K562 (cell line): ENCODE data around the gene CREB5. TPM values are rescaled to one million over a fixed set of nuclear protein-coding genes. Genes with fewer than 3 reads are reported as not detected.

ENCODE experiments used
- ATAC-seq: fragments of 200-7000 bp; cut with Tn5 transposase; 3 replicates; pipeline ENCODE4 v1.9.1; 2020; ENCODE audit warnings: moderate library complexity
- BruUV-seq: library from RNA; stranded (reverse); fragments of 400-500 nt; replicated peaks from 2 replicates; lab custom pipeline; 2021; lab: Mats Ljungman, UMichigan
- CTCF ChIA-PET: fragments of 300-600 bp; formaldehyde crosslinking; extraction: SDS; loops from one replicate; lab custom pipeline; 2021; ENCODE audit warnings: low intra/inter-chr PET ratio; lab: Yijun Ruan, JAX
- POLR2A ChIA-PET: fragments of 300-600, 350-650 bp; sonication (Branson Sonifier 250); formaldehyde crosslinking; extraction: SDS; loops from one replicate; lab custom pipeline; 2021; ENCODE audit warnings: antibody characterized with exemption, inconsistent platforms; lab: Yijun Ruan, JAX
- DNase-seq, 4 experiments: peaks; one replicate each; pipeline versions ENCODE4 v3.0.0 to v3.0.0-alpha.2; 2011 to 2018; ENCODE audit warnings: low spot score in 3 of 4, mixed read lengths in 3 of 4; ENCODE audit errors: extremely low read depth in 1 of 4
- FAIRE-seq: peaks from 2 replicates; lab custom pipeline; 2011; peaks lifted over from hg19 to GRCh38; lab: Jason Lieb, UNC
- H2AFZ ChIP-seq: 2 replicates; pipeline ENCODE4 v1.6.0; 2011; ENCODE audit warnings: low read depth, low read length, control low read depth, inconsistent platforms
- H3K27ac ChIP-seq: fragments of 200-600 bp; 3 replicates; pipeline ENCODE4 v1.8.0; 2011; ENCODE audit warnings: low read depth, mild to moderate bottlenecking, control low read depth, inconsistent platforms, low read length, moderate library complexity, mixed read lengths; ENCODE audit errors: extremely low read depth
- H3K27me3 ChIP-seq, 2 experiments: fragments of 300-600 bp in 1 of 2; 2 replicates in 1 of 2; 3 replicates in 1 of 2; pipeline versions ENCODE4 v1.6.0 to v1.8.0; 2011; ENCODE audit warnings: inconsistent platforms in 2 of 2, low read length in 2 of 2, mild to moderate bottlenecking in 1 of 2, mixed read lengths in 1 of 2, moderate library complexity in 1 of 2; ENCODE audit not compliant: control insufficient read depth in 2 of 2, insufficient read depth in 2 of 2
- H3K36me3 ChIP-seq: fragments of 300-600 bp; 3 replicates; pipeline ENCODE4 v1.8.0; 2011; ENCODE audit warnings: mild to moderate bottlenecking, low read length, inconsistent platforms; ENCODE audit not compliant: control insufficient read depth, insufficient read depth
- H3K4me1 ChIP-seq, 2 experiments: fragments of 200-600 bp in 1 of 2; replicated peaks in 1 of 2; 2 replicates in 1 of 2; 3 replicates in 1 of 2; pipeline versions ENCODE4 v1.5.1 to v1.8.0; 2011; ENCODE audit warnings: inconsistent platforms in 2 of 2, low read length in 2 of 2, mild to moderate bottlenecking in 1 of 2, mixed read lengths in 1 of 2, moderate library complexity in 1 of 2; ENCODE audit not compliant: control insufficient read depth in 2 of 2, insufficient read depth in 2 of 2
- H3K4me2 ChIP-seq: 2 replicates; pipeline ENCODE4 v1.6.1; 2011; ENCODE audit warnings: low read length, control low read depth, inconsistent platforms, mixed read lengths; ENCODE audit not compliant: insufficient read depth
- H3K4me3 ChIP-seq: fragments of 200-600 bp; sonication (generic), shearing (Covaris generic); 2 replicates; pipeline ENCODE4 v1.5.1; 2016; ENCODE audit warnings: control low read depth, inconsistent platforms
- H3K79me2 ChIP-seq: fragments of 200-600 bp; 3 replicates; pipeline ENCODE4 v1.8.0; 2011; ENCODE audit warnings: low read length, inconsistent platforms; ENCODE audit not compliant: control insufficient read depth, insufficient read depth
- H3K9ac ChIP-seq, 2 experiments: 2 replicates each; pipeline versions ENCODE4 v1.6.0 to v1.6.1; 2011; ENCODE audit warnings: low read depth in 2 of 2, low read length in 2 of 2, control low read depth in 1 of 2, inconsistent platforms in 1 of 2, mild to moderate bottlenecking in 1 of 2, mixed read lengths in 1 of 2; ENCODE audit not compliant: insufficient read depth in 1 of 2
- H3K9me1 ChIP-seq: one replicate; pipeline ENCODE4 v1.6.0; 2011; ENCODE audit warnings: inconsistent platforms, mild to moderate bottlenecking, low read length, moderate library complexity; ENCODE audit not compliant: control insufficient read depth, insufficient read depth
- H3K9me3 ChIP-seq: replicated peaks from 2 replicates; pipeline ENCODE4 v1.5.1; 2011; ENCODE audit warnings: low read depth, low read length, inconsistent platforms; ENCODE audit not compliant: control insufficient read depth, insufficient read depth
- H4K20me1 ChIP-seq: replicated peaks from 2 replicates; pipeline ENCODE4 v1.6.1; 2011; ENCODE audit warnings: low read length, inconsistent platforms, mixed read lengths; ENCODE audit not compliant: control insufficient read depth, insufficient read depth
- ARID1B ChIP-seq: fragments of 450-650 bp; IDR thresholded peaks from 2 replicates; pipeline ENCODE4 v1.6.1; 2016; ENCODE audit warnings: antibody characterized with exemption, mild to moderate bottlenecking, inconsistent platforms
- CAMTA2 ChIP-seq: fragments of 250-450 bp; sonication (Bioruptor Pico); conservative IDR thresholded peaks from 2 replicates; pipeline ENCODE4 v1.5.1; 2022
- CREB1 ChIP-seq, 2 experiments: sonication (generic) in 1 of 2; formaldehyde crosslinking in 1 of 2; IDR thresholded peaks; 2 replicates each; pipeline versions ENCODE4 v1.6.1 to v1.8.0; 2012 to 2022; ENCODE audit warnings: inconsistent platforms in 1 of 2, mild to moderate bottlenecking in 1 of 2, missing genetic modification reagents in 1 of 2, moderate library complexity in 1 of 2
- HMGN3 ChIP-seq: IDR thresholded peaks from 2 replicates; pipeline ENCODE4 v1.6.1; 2011; ENCODE audit warnings: borderline replicate concordance, low read depth, mild to moderate bottlenecking, mixed read lengths, low read length; ENCODE audit not compliant: insufficient read length; ENCODE audit errors: extremely low read depth
- KLF16 ChIP-seq: IDR thresholded peaks from 2 replicates; pipeline ENCODE4 v1.6.1; 2016; ENCODE audit warnings: antibody characterized with exemption
- NONO ChIP-seq, 2 experiments: fragments of 200-400 bp in 1 of 2; fragments of 450-650 bp in 1 of 2; formaldehyde crosslinking in 1 of 2; IDR thresholded peaks; 2 replicates each; pipeline ENCODE4 v1.6.1; 2017; ENCODE audit warnings: low read depth in 2 of 2, mild to moderate bottlenecking in 2 of 2, moderate library complexity in 2 of 2, low read length in 1 of 2
- PHF8 ChIP-seq: fragments of 200-600 bp; sonication (generic); IDR thresholded peaks from 2 replicates; pipeline ENCODE4 v1.6.1; 2012; ENCODE audit warnings: mixed run types, mild to moderate bottlenecking, inconsistent platforms, low read length, moderate library complexity, borderline replicate concordance
- PRPF4 ChIP-seq: fragments of 200-400 bp; formaldehyde crosslinking; IDR thresholded peaks from one replicate; pipeline ENCODE4 v1.6.1; 2017; ENCODE audit warnings: low read length, low read depth, mild to moderate bottlenecking; ENCODE audit not compliant: insufficient read depth, poor library complexity, severe bottlenecking
- RAD21 ChIP-seq, 2 experiments: fragments of 250-450 bp in 1 of 2; fragments of 450-650 bp in 1 of 2; sonication (Bioruptor Pico) in 1 of 2; formaldehyde crosslinking in 1 of 2; IDR thresholded peaks in 1 of 2; conservative IDR thresholded peaks in 1 of 2; 2 replicates each; pipeline versions ENCODE4 v1.4.0 to v1.8.0; 2020 to 2022; ENCODE audit warnings: mild to moderate bottlenecking in 2 of 2, moderate library complexity in 1 of 2
- RAD51 ChIP-seq: fragments of 450-650 bp; IDR thresholded peaks from 2 replicates; pipeline ENCODE4 v1.7.1; 2016; ENCODE audit warnings: low read depth, mild to moderate bottlenecking, borderline replicate concordance
- RBFOX2 ChIP-seq: fragments of 200-400 bp; formaldehyde crosslinking; IDR thresholded peaks from 2 replicates; pipeline ENCODE4 v1.6.1; 2017; ENCODE audit warnings: low read depth, mild to moderate bottlenecking, low read length, moderate library complexity
- SNIP1 ChIP-seq: fragments of 450-650 bp; IDR thresholded peaks from 2 replicates; pipeline ENCODE4 v1.7.1; 2017; ENCODE audit warnings: low read depth, mild to moderate bottlenecking
- TCF7L2 ChIP-seq: fragments of 150-350 bp; IDR thresholded peaks from 2 replicates; pipeline ENCODE4 v1.6.1; 2016; ENCODE audit warnings: low read depth, mild to moderate bottlenecking, low read length, moderate library complexity
- YBX1 ChIP-seq: fragments of 450-650 bp; IDR thresholded peaks from 2 replicates; pipeline ENCODE4 v1.7.1; 2016; ENCODE audit warnings: mild to moderate bottlenecking
- WGBS: fragments of 100-300 bp; shearing (Covaris generic); methylation state at CpG from one replicate; pipeline ENCODE4 v1.1.6; 2016; ENCODE audit warnings: low coverage, mixed read lengths; ENCODE audit not compliant: insufficient coverage; ENCODE audit errors: missing lambda C conversion rate; 5-methylcytosine and 5-hydroxymethylcytosine counted together
- in situ Hi-C: fragments of 300-500 bp; cut with MboI; formaldehyde crosslinking; loops from 4 replicates; pipeline ENCODE4 v1.15.0; 2018; ENCODE audit warnings: inconsistent platforms, mixed read lengths
- intact Hi-C: fragments of 100-400 bp; cut with micrococcal nuclease; formaldehyde crosslinking; loops from 2 replicates; pipeline ENCODE4 v1.14.2; 2022
- polyA plus RNA-seq, 8 experiments: library from polyadenylated mRNA; depleted of rRNA in 4 of 8; stranded (reverse) in 5 of 8; unstranded in 3 of 8; fragments of >200 nt; fragmentation: Nextera tagmentation in 2 of 8; fragmentation: Illumina TruSeq in 1 of 8; extraction: Ambion mirVana in 2 of 8; extraction: Trizol in 1 of 8; gene quantifications; 2 replicates each; pipeline versions ENCODE4 v1.2.1 to v1.2.3, GENCODE V29; 2011 to 2014; ENCODE audit warnings: inconsistent platforms in 1 of 8, missing spikeins in 1 of 8
- total RNA-seq, 7 experiments: library from RNA; depleted of rRNA in 6 of 7; stranded (reverse); fragments of >200 nt in 6 of 7; fragmentation: Illumina TruSeq in 2 of 7; extraction: Trizol in 2 of 7; gene quantifications; 2 replicates each; pipeline versions ENCODE4 v1.2.1 to v1.2.3, GENCODE V29; 2011 to 2021; ENCODE audit warnings: low replicate concordance in 1 of 7
- TF ChIP-seq, protein P1 (sequence below), 2 experiments: fragments of 450-650 bp in 1 of 2; sonication (generic) in 1 of 2; formaldehyde crosslinking in 1 of 2; IDR thresholded peaks in 1 of 2; conservative IDR thresholded peaks in 1 of 2; 2 replicates each; pipeline versions ENCODE4 v1.6.1 to v1.8.1; 2016 to 2023; ENCODE audit warnings: mild to moderate bottlenecking in 2 of 2, moderate library complexity in 2 of 2, inconsistent platforms in 1 of 2, missing genetic modification reagents in 1 of 2
- TF ChIP-seq, protein P2 (sequence below): sonication (generic); formaldehyde crosslinking; IDR thresholded peaks from 2 replicates; pipeline ENCODE4 v1.8.1; 2023; ENCODE audit warnings: missing genetic modification reagents, mild to moderate bottlenecking, borderline replicate concordance

Gene CREB5
- total and polyA plus RNA-seq, 9 of the 15 experiments (the other 6 are each of a cell fraction or from before 2014, with no cell fraction given): 0.33 to 6.4 (median 1.8) TPM

GRCh38 chr7:28807396-28807994 is 395.2 kb downstream of the CREB5 start:
- Histone ChIP-seq H3K9me3 (no peaks in the 10 kb centered on the region; the same call in 1 of the 2 replicates), H3K4me1 (no peaks in the 10 kb centered on the region), H3K9ac (no peak overlapping the region), H3K4me3 (no peak overlapping the region), H3K79me2 (no peaks in the 10 kb centered on the region), H3K27me3 (peaks cover 0 to 8% of the 10 kb centered on the region in 2 experiments; a peak in 1 of 5 replicates), H4K20me1 (no peaks in the 10 kb centered on the region; the same call in 1 of the 2 replicates), H3K36me3 (no peaks in the 10 kb centered on the region), H3K4me2 (no peak overlapping the region), H2AFZ (no peak overlapping the region), H3K9me1 (no peaks in the 10 kb centered on the region), H3K27ac (no peak overlapping the region)
- ATAC-seq (no peak), FAIRE-seq (no peak), DNase-seq (no peak)
- POLR2A ChIA-PET: no interaction called here
- in situ Hi-C loops: no loop called here
- WGBS: 12% methylated on average over 6 of the region's 6 CpGs
- no TSS peak for BruUV-seq
- intact Hi-C loops: no loop called here
- CTCF ChIA-PET: no interaction called here
- no peak for TF ChIP-seq SNIP1
- TF ChIP-seq CAMTA2 (CRISPR knock-in tag): no peak
- TF ChIP-seq, protein P1, sequence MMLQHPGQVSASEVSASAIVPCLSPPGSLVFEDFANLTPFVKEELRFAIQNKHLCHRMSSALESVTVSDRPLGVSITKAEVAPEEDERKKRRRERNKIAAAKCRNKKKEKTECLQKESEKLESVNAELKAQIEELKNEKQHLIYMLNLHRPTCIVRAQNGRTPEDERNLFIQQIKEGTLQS (IDR thresholded peaks at IDR 0.05): no peak
- TF ChIP-seq, protein P1 (CRISPR knock-in tag; conservative IDR thresholded peaks at IDR 0.05): no peak
- no peak for TF ChIP-seq KLF16
- TF ChIP-seq PRPF4: no peak
- TF ChIP-seq PHF8: no peak
- no peak for TF ChIP-seq TCF7L2
- TF ChIP-seq NONO (IDR thresholded peaks at IDR 0.05; ENCODE audit: low read depth in 2 of 2, low read length in 1 of 2): no peak
- TF ChIP-seq YBX1: no peak
- TF ChIP-seq ARID1B: no peak
- no peak for TF ChIP-seq RAD51
- TF ChIP-seq RAD21 (CRISPR knock-in tag; conservative IDR thresholded peaks at IDR 0.05 in 1 of 2, IDR thresholded peaks at IDR 0.05 in 1 of 2): no peak
- TF ChIP-seq RBFOX2: no peak
- TF ChIP-seq CREB1 (IDR thresholded peaks at IDR 0.05): no peak
- no peak for TF ChIP-seq CREB1 (CRISPR knock-in tag; IDR thresholded peaks at IDR 0.05)
- TF ChIP-seq, protein P2, sequence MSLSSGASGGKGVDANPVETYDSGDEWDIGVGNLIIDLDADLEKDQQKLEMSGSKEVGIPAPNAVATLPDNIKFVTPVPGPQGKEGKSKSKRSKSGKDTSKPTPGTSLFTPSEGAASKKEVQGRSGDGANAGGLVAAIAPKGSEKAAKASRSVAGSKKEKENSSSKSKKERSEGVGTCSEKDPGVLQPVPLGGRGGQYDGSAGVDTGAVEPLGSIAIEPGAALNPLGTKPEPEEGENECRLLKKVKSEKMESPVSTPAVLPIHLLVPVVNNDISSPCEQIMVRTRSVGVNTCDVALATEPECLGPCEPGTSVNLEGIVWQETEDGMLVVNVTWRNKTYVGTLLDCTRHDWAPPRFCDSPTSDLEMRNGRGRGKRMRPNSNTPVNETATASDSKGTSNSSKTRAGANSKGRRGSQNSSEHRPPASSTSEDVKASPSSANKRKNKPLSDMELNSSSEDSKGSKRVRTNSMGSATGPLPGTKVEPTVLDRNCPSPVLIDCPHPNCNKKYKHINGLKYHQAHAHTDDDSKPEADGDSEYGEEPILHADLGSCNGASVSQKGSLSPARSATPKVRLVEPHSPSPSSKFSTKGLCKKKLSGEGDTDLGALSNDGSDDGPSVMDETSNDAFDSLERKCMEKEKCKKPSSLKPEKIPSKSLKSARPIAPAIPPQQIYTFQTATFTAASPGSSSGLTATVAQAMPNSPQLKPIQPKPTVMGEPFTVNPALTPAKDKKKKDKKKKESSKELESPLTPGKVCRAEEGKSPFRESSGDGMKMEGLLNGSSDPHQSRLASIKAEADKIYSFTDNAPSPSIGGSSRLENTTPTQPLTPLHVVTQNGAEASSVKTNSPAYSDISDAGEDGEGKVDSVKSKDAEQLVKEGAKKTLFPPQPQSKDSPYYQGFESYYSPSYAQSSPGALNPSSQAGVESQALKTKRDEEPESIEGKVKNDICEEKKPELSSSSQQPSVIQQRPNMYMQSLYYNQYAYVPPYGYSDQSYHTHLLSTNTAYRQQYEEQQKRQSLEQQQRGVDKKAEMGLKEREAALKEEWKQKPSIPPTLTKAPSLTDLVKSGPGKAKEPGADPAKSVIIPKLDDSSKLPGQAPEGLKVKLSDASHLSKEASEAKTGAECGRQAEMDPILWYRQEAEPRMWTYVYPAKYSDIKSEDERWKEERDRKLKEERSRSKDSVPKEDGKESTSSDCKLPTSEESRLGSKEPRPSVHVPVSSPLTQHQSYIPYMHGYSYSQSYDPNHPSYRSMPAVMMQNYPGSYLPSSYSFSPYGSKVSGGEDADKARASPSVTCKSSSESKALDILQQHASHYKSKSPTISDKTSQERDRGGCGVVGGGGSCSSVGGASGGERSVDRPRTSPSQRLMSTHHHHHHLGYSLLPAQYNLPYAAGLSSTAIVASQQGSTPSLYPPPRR: no peak
- TF ChIP-seq HMGN3: no peak
